Measurements from ENCODE around the gene GIPC2.
"Not testable (repeated sequence)": the region's sequence is repeated elsewhere in the genome, so short reads cannot be mapped to it uniquely, and the experiment has no call there.

GIPC2 gene

GRCh38 chr1:78068681-78069283, 23.0 kb downstream of the GIPC2 start:
- DNase-seq (ENCODE audit: low read depth): no peak

GRCh38 chr1:78069784-78070183, 24.0 kb downstream of the GIPC2 start:
- no peak for DNase-seq (ENCODE audit: low read depth)

GRCh38 chr1:78070210-78070609, 24.4 kb downstream of the GIPC2 start:
- no peak for DNase-seq (ENCODE audit: low read depth)

GRCh38 chr1:78070758-78071157, 25.0 kb downstream of the GIPC2 start:
- no peak for DNase-seq (ENCODE audit: low read depth)

- no peak for DNase-seq (ENCODE audit: low read depth)
Observed at GRCh38 chr1:78071696-78072095, 25.9 kb downstream of the GIPC2 start.

- DNase-seq (ENCODE audit: low read depth): no peak
Observed at GRCh38 chr1:78072216-78072615, 26.4 kb downstream of the GIPC2 start.

GRCh38 chr1:78073441-78073840, 27.7 kb downstream of the GIPC2 start:
- no peak for DNase-seq (ENCODE audit: low read depth)

GRCh38 chr1:78075621-78076020, 29.9 kb downstream of the GIPC2 start:
- DNase-seq (ENCODE audit: low read depth): no peak

GRCh38 chr1:78078358-78078757, 32.6 kb downstream of the GIPC2 start:
- DNase-seq (ENCODE audit: low read depth): no peak

GRCh38 chr1:78079580-78079979, 33.8 kb downstream of the GIPC2 start:
- no peak for DNase-seq (ENCODE audit: low read depth)

- DNase-seq (ENCODE audit: low read depth): no peak
Observed at GRCh38 chr1:78080767-78081166, 35.0 kb downstream of the GIPC2 start.

- DNase-seq (ENCODE audit: low read depth): no peak
Observed at GRCh38 chr1:78081980-78082860, 36.5 kb downstream of the GIPC2 start.

- not testable (repeated sequence) for DNase-seq (ENCODE audit: low read depth)
Observed at GRCh38 chr1:78084639-78085038, 38.9 kb downstream of the GIPC2 start.

GRCh38 chr1:78086697-78087096, 40.9 kb downstream of the GIPC2 start:
- DNase-seq (ENCODE audit: low read depth): no peak

- no peak for DNase-seq (ENCODE audit: low read depth)
Observed at GRCh38 chr1:78088015-78088414, 42.2 kb downstream of the GIPC2 start.

GRCh38 chr1:78088486-78088885, 42.7 kb downstream of the GIPC2 start:
- no peak for DNase-seq (ENCODE audit: low read depth)

GRCh38 chr1:78089010-78089409, 43.2 kb downstream of the GIPC2 start:
- DNase-seq (ENCODE audit: low read depth): no peak

- DNase-seq (ENCODE audit: low read depth): no peak
Observed at GRCh38 chr1:78090472-78091133, 44.8 kb downstream of the GIPC2 start.

GRCh38 chr1:78091215-78091813, 45.5 kb downstream of the GIPC2 start:
- no peak for DNase-seq (ENCODE audit: low read depth)

- DNase-seq (ENCODE audit: low read depth): no peak
Observed at GRCh38 chr1:78091886-78092285, 46.1 kb downstream of the GIPC2 start.

- DNase-seq (ENCODE audit: low read depth): no peak
Observed at GRCh38 chr1:78092643-78093042, 46.9 kb downstream of the GIPC2 start.

- DNase-seq (ENCODE audit: low read depth): no peak
Observed at GRCh38 chr1:78093560-78093959, 47.8 kb downstream of the GIPC2 start.

GRCh38 chr1:78094639-78095038, 48.9 kb downstream of the GIPC2 start:
- DNase-seq (ENCODE audit: low read depth): no peak

Measured in stimulated activated CD8-positive, alpha-beta memory T cell treated with anti-CD3 and anti-CD28 coated beads, Interleukin-12 subunit alpha, Interleukin-12 subunit beta, amount 100 ng/mL, for 4 hours (primary cell).